NCI-H2227 treated with DMSO at 0.1 percent for 48 hours (cell line): ENCODE results near the gene ANO8.

Experiments
- DNase-seq: peaks from one replicate; lab custom pipeline; 2025; lab: John Stamatoyannopoulos, UW

Gene ANO8

GRCh38 chr19:17327654-17328516 is 6.8 kb downstream of the ANO8 start:
- DNase-seq = no peak

GRCh38 chr19:17327068-17327653 is 7.5 kb downstream of the ANO8 start:
- no peak for DNase-seq

- no peak for DNase-seq
Measured at GRCh38 chr19:17326595-17326966, 8.1 kb downstream of the ANO8 start.

GRCh38 chr19:17325881-17326594 is 8.6 kb downstream of the ANO8 start:
- DNase-seq = no peak

GRCh38 chr19:17325133-17325532 is 9.5 kb downstream of the ANO8 start:
- DNase-seq = no peak

GRCh38 chr19:17324357-17325114 is 10.1 kb downstream of the ANO8 start:
- DNase-seq = no peak

GRCh38 chr19:17323964-17324332 is 10.7 kb downstream of the ANO8 start:
- no peak for DNase-seq

GRCh38 chr19:17323300-17323963 is 11.2 kb downstream of the ANO8 start:
- no peak for DNase-seq

GRCh38 chr19:17322854-17323253 is 11.8 kb downstream of the ANO8 start:
- no peak for DNase-seq

GRCh38 chr19:17321655-17322489 is 12.8 kb downstream of the ANO8 start:
- no peak for DNase-seq

GRCh38 chr19:17320435-17320834 is 14.2 kb downstream of the ANO8 start:
- no peak for DNase-seq

- DNase-seq = no peak
Measured at GRCh38 chr19:17319473-17320238, 15.0 kb downstream of the ANO8 start.

- no peak for DNase-seq
Measured at GRCh38 chr19:17318966-17319365, 15.7 kb downstream of the ANO8 start.

GRCh38 chr19:17314007-17314593 is 20.6 kb downstream of the ANO8 start:
- DNase-seq = no peak

- no peak for DNase-seq
Measured at GRCh38 chr19:17312189-17313113, 22.2 kb downstream of the ANO8 start.

GRCh38 chr19:17311455-17312188 is 23.0 kb downstream of the ANO8 start:
- DNase-seq = no peak

- no peak for DNase-seq
Measured at GRCh38 chr19:17309965-17310461, 24.6 kb downstream of the ANO8 start.
